HG03066 (cell line): ENCODE results near the gene CHODL.

Experiments used
- ATAC-seq: cut with Tn5 transposase; IDR thresholded peaks from one replicate; pipeline ENCODE4 v1.9.1; 2021; ENCODE audit warnings: low read depth; ENCODE audit not compliant: unreplicated experiment

The CHODL gene

GRCh38 chr21:18244671-18245463 is at the start of gene CHODL:
Gene CHODL, plus strand, starts transcription at chr21:18244833. Its CDS starts 391 bp downstream, at chr21:18245224.
- ATAC-seq, result no peak

GRCh38 chr21:18204931-18205330 is 39.7 kb upstream of the CHODL start:
- no peak for ATAC-seq

- ATAC-seq, result no peak
Measured at GRCh38 chr21:18218331-18218730, 26.3 kb upstream of the CHODL start.

- no peak for ATAC-seq
Measured at GRCh38 chr21:18220498-18220897, 24.1 kb upstream of the CHODL start.

- ATAC-seq, result no peak
Measured at GRCh38 chr21:18222346-18222745, 22.3 kb upstream of the CHODL start.

GRCh38 chr21:18228060-18228739 is 16.4 kb upstream of the CHODL start:
- ATAC-seq, result no peak

GRCh38 chr21:18235545-18235944 is 9.1 kb upstream of the CHODL start:
- ATAC-seq, result no peak

GRCh38 chr21:18245464-18245967 is 883 bp downstream of the CHODL start:
- no peak for ATAC-seq

GRCh38 chr21:18248171-18248570 is 3.5 kb downstream of the CHODL start:
- no peak for ATAC-seq

GRCh38 chr21:18249672-18250071 is 5.0 kb downstream of the CHODL start:
- no peak for ATAC-seq

GRCh38 chr21:18251065-18251464 is 6.4 kb downstream of the CHODL start:
- no peak for ATAC-seq

- no peak for ATAC-seq
Measured at GRCh38 chr21:18252256-18252655, 7.6 kb downstream of the CHODL start.

GRCh38 chr21:18252680-18253079 is 8.0 kb downstream of the CHODL start:
- ATAC-seq, result no peak

GRCh38 chr21:18253221-18253620 is 8.6 kb downstream of the CHODL start:
- ATAC-seq, result no peak

GRCh38 chr21:18253799-18254198 is 9.2 kb downstream of the CHODL start:
- no peak for ATAC-seq

GRCh38 chr21:18265944-18266343 is 21.3 kb downstream of the CHODL start:
- no peak for ATAC-seq

GRCh38 chr21:18267496-18267895 is 22.9 kb downstream of the CHODL start:
- no peak for ATAC-seq

GRCh38 chr21:18268906-18269305 is 24.3 kb downstream of the CHODL start:
- no peak for ATAC-seq

GRCh38 chr21:18269856-18270255 is 25.2 kb downstream of the CHODL start:
- no peak for ATAC-seq

GRCh38 chr21:18273400-18273799 is 28.8 kb downstream of the CHODL start:
- ATAC-seq, result no peak

- ATAC-seq, result no peak
Measured at GRCh38 chr21:18274370-18274769, 29.7 kb downstream of the CHODL start.

GRCh38 chr21:18275781-18276180 is 31.1 kb downstream of the CHODL start:
- no peak for ATAC-seq
